Fibroblast of skin of left biceps (primary cell): ENCODE data around the gene MUC22.
"Not testable (repeated sequence)": the region's sequence is repeated elsewhere in the genome, so short reads cannot be mapped to it uniquely, and the experiment has no call there.

Experiments used
- DNase-seq, 2 experiments: peaks; one replicate each; pipeline ENCODE4 v3.0.0-alpha.2; 2013; ENCODE audit warnings: low read depth in 2 of 2

The MUC22 gene

GRCh38 chr6:31010393-31011060 lies at the start of gene MUC22:
MUC22 (plus strand) TSS chr6:31010474; CDS start chr6:31010707, 233 bp downstream.
- DNase-seq, result no peak

- no peak for DNase-seq
These were observed 49.2 kb upstream of the MUC22 start for GRCh38 chr6:30960907-30961673.

- no peak for DNase-seq
These were observed 47.6 kb upstream of the MUC22 start for GRCh38 chr6:30962716-30963115.

- no peak for DNase-seq
These were observed 46.6 kb upstream of the MUC22 start for GRCh38 chr6:30963641-30964040.

- no peak for DNase-seq
These were observed 46.2 kb upstream of the MUC22 start for GRCh38 chr6:30964075-30964474.

- DNase-seq, result no peak
These were observed 45.1 kb upstream of the MUC22 start for GRCh38 chr6:30965140-30965601.

GRCh38 chr6:30966154-30966553 lies 44.1 kb upstream of the MUC22 start:
- DNase-seq, result no peak

GRCh38 chr6:30969171-30969570 lies 41.1 kb upstream of the MUC22 start:
- DNase-seq, result not testable (repeated sequence)

GRCh38 chr6:30970946-30971345 lies 39.3 kb upstream of the MUC22 start:
- DNase-seq, result no peak

- DNase-seq, result no peak
These were observed 37.5 kb upstream of the MUC22 start for GRCh38 chr6:30972816-30973215.

GRCh38 chr6:30974490-30975252 lies 35.6 kb upstream of the MUC22 start:
- DNase-seq, result no peak

GRCh38 chr6:30979141-30979540 lies 31.1 kb upstream of the MUC22 start:
- DNase-seq, result no peak

- DNase-seq, result no peak
These were observed 30.6 kb upstream of the MUC22 start for GRCh38 chr6:30979690-30980089.

- peak; percentile 36 to 46 for DNase-seq
These were observed 28.1 kb upstream of the MUC22 start for GRCh38 chr6:30981942-30982772.

- DNase-seq, result no peak
These were observed 26.8 kb upstream of the MUC22 start, which contains the start of gene MUC21 for GRCh38 chr6:30983439-30983838. MUC21 (plus strand) TSS chr6:30983718; CDS start chr6:30983959, 241 bp downstream.

GRCh38 chr6:30985490-30985889 lies 24.8 kb upstream of the MUC22 start:
- no peak for DNase-seq

- no peak for DNase-seq
These were observed 23.0 kb upstream of the MUC22 start for GRCh38 chr6:30987304-30987703.

- no peak for DNase-seq
These were observed 22.0 kb upstream of the MUC22 start for GRCh38 chr6:30988209-30988825.

GRCh38 chr6:30990422-30991086 lies 19.7 kb upstream of the MUC22 start:
- DNase-seq, result no peak

- DNase-seq, result no peak
These were observed 18.4 kb upstream of the MUC22 start for GRCh38 chr6:30991891-30992290.
